Measurements from ENCODE around the gene LEPROT.
"Not testable (repeated sequence)": the region's sequence is repeated elsewhere in the genome, so short reads cannot be mapped to it uniquely, and the experiment has no call there.

LEPROT gene

GRCh38 chr1:65420590-65421350, at the start of gene LEPROT, which contains the start of gene LEPR:
TSS of gene LEPROT (plus strand) at chr1:65420668. CDS start at chr1:65420725, 57 bp downstream.
TSS of gene LEPR (plus strand) at chr1:65420668. CDS start at chr1:65565566, 144,898 bp downstream.
- DNase-seq (ENCODE audit: low read depth, low spot score) = no peak

- no peak for DNase-seq (ENCODE audit: low read depth, low spot score)
Observed at GRCh38 chr1:65371544-65371943, 48.9 kb upstream of the LEPROT start.

GRCh38 chr1:65372557-65372956, 47.9 kb upstream of the LEPROT start:
- DNase-seq (ENCODE audit: low read depth, low spot score) = no peak

GRCh38 chr1:65377496-65378246, 42.8 kb upstream of the LEPROT start:
- DNase-seq (ENCODE audit: low read depth, low spot score) = no peak

GRCh38 chr1:65378247-65378946, 42.1 kb upstream of the LEPROT start:
- no peak for DNase-seq (ENCODE audit: low read depth, low spot score)

- not testable (repeated sequence) for DNase-seq (ENCODE audit: low read depth, low spot score)
Observed at GRCh38 chr1:65384426-65384825, 36.0 kb upstream of the LEPROT start.

GRCh38 chr1:65386439-65386838, 34.0 kb upstream of the LEPROT start:
- DNase-seq (ENCODE audit: low read depth, low spot score) = no peak

GRCh38 chr1:65387821-65388220, 32.6 kb upstream of the LEPROT start:
- no peak for DNase-seq (ENCODE audit: low read depth, low spot score)

- no peak for DNase-seq (ENCODE audit: low read depth, low spot score)
Observed at GRCh38 chr1:65388908-65389695, 31.4 kb upstream of the LEPROT start.

GRCh38 chr1:65392497-65392896, 28.0 kb upstream of the LEPROT start:
- no peak for DNase-seq (ENCODE audit: low read depth, low spot score)

GRCh38 chr1:65393347-65393746, 27.1 kb upstream of the LEPROT start:
- peak; percentile 29 for DNase-seq (ENCODE audit: low read depth, low spot score)

- no peak for DNase-seq (ENCODE audit: low read depth, low spot score)
Observed at GRCh38 chr1:65393928-65394327, 26.5 kb upstream of the LEPROT start.

- peak; percentile 73 for DNase-seq (ENCODE audit: low read depth, low spot score)
Observed at GRCh38 chr1:65395887-65396612, 24.4 kb upstream of the LEPROT start.

- no peak for DNase-seq (ENCODE audit: low read depth, low spot score)
Observed at GRCh38 chr1:65398083-65398482, 22.4 kb upstream of the LEPROT start.

GRCh38 chr1:65399003-65399402, 21.5 kb upstream of the LEPROT start:
- no peak for DNase-seq (ENCODE audit: low read depth, low spot score)

GRCh38 chr1:65401612-65402011, 18.9 kb upstream of the LEPROT start:
- no peak for DNase-seq (ENCODE audit: low read depth, low spot score)

- DNase-seq (ENCODE audit: low read depth, low spot score) = no peak
Observed at GRCh38 chr1:65404941-65405340, 15.5 kb upstream of the LEPROT start.

GRCh38 chr1:65407877-65408276, 12.6 kb upstream of the LEPROT start:
- DNase-seq (ENCODE audit: low read depth, low spot score) = no peak

- no peak for DNase-seq (ENCODE audit: low read depth, low spot score)
Observed at GRCh38 chr1:65409314-65409713, 11.2 kb upstream of the LEPROT start.

GRCh38 chr1:65409816-65410326, 10.6 kb upstream of the LEPROT start:
- no peak for DNase-seq (ENCODE audit: low read depth, low spot score)

All from astrocyte of the hippocampus (primary cell).